Kidney epithelial cell (primary cell): ENCODE data around the gene ETV1. TPM values are rescaled to one million over a fixed set of nuclear protein-coding genes. Genes with fewer than 3 reads are reported as not detected.

Source experiments
- DNase-seq: peaks from one replicate; pipeline ENCODE4 v3.0.0-alpha.2; 2010; ENCODE audit warnings: low read depth
- H3K27me3 ChIP-seq: 2 replicates; pipeline ENCODE4 v1.6.0; 2011; ENCODE audit warnings: low read length; ENCODE audit not compliant: control insufficient read depth, insufficient read depth
- H3K36me3 ChIP-seq: 2 replicates; pipeline ENCODE4 v1.5.1; 2011; ENCODE audit warnings: low read length; ENCODE audit not compliant: control insufficient read depth, insufficient read depth
- H3K4me3 ChIP-seq: 2 replicates; pipeline ENCODE4 v1.5.1; 2011; ENCODE audit warnings: low read depth, mild to moderate bottlenecking, control low read depth, low read length
- total RNA-seq: library from RNA; depleted of rRNA; stranded (reverse); fragments of >200 nt; gene quantifications from 2 replicates; pipeline ENCODE4 v1.2.3, GENCODE V29; 2015
- TF ChIP-seq, protein P1 (sequence below): IDR thresholded peaks from 2 replicates; pipeline ENCODE4 v1.5.1; 2011; ENCODE audit warnings: mild to moderate bottlenecking, moderate library complexity, low read length, control low read depth, inconsistent platforms; ENCODE audit not compliant: insufficient read depth, poor library complexity, severe bottlenecking

Gene ETV1
- total RNA-seq, 1 donor from 2014 or later, result 6.1 TPM

DNA sequence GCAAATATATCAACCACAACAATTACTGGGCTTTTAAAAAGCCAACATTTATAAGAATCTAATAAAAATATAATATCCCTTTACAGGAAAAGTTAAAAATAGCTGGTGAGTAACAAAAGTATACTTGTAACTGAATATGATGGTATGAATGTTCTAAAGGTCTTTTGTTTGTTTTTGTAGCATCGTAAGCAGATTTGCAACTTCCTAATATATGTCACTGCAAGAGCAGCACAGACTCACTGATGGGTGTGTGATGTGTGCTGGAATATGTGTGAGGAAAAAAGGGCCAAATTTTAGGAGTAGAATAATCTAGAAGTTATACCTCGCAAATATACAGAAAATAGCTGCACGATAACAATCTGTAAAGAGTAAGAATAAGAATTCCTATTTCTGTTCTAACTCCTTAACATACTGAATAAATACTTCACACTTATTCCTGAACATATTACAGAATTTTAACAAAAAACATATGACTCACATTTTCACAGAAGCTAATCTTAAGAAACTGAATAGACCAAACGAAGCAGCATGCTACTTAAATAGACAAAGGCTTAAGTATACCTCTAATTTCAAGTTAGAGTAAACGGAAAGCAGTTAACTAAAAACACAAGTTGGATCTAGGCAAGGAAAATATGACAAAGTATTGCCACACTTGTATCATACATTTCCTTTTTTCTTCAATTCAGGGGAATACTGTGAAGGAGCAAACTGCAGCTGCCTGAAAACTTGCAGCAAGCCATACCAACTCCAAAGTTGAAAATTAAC, 9.6 kb downstream of the ETV1 start:
- H3K36me3 ChIP-seq, result no peaks in the 10 kb centered on the region
- H3K27me3 ChIP-seq, result no peaks in the 10 kb centered on the region
- TF ChIP-seq, protein P1, sequence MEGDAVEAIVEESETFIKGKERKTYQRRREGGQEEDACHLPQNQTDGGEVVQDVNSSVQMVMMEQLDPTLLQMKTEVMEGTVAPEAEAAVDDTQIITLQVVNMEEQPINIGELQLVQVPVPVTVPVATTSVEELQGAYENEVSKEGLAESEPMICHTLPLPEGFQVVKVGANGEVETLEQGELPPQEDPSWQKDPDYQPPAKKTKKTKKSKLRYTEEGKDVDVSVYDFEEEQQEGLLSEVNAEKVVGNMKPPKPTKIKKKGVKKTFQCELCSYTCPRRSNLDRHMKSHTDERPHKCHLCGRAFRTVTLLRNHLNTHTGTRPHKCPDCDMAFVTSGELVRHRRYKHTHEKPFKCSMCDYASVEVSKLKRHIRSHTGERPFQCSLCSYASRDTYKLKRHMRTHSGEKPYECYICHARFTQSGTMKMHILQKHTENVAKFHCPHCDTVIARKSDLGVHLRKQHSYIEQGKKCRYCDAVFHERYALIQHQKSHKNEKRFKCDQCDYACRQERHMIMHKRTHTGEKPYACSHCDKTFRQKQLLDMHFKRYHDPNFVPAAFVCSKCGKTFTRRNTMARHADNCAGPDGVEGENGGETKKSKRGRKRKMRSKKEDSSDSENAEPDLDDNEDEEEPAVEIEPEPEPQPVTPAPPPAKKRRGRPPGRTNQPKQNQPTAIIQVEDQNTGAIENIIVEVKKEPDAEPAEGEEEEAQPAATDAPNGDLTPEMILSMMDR, result no peak
- H3K4me3 ChIP-seq, result no peak overlapping the region
- no peak for DNase-seq

GRCh38 chr7:13976594-13976993, 12.9 kb downstream of the ETV1 start:
- DNase-seq, result no peak
- no peaks in the 10 kb centered on the region for H3K36me3 ChIP-seq
- no peak overlapping the region for H3K4me3 ChIP-seq

GRCh38 chr7:13965077-13965476, 24.4 kb downstream of the ETV1 start:
- no peaks in the 10 kb centered on the region for H3K27me3 ChIP-seq
- TF ChIP-seq, protein P1, result no peak
- DNase-seq, result no peak

More at GRCh38 chr7:13976594-13976993, 12.9 kb downstream of the ETV1 start:
- TF ChIP-seq, protein P1, result no peak
- no peaks in the 10 kb centered on the region for H3K27me3 ChIP-seq

DNA sequence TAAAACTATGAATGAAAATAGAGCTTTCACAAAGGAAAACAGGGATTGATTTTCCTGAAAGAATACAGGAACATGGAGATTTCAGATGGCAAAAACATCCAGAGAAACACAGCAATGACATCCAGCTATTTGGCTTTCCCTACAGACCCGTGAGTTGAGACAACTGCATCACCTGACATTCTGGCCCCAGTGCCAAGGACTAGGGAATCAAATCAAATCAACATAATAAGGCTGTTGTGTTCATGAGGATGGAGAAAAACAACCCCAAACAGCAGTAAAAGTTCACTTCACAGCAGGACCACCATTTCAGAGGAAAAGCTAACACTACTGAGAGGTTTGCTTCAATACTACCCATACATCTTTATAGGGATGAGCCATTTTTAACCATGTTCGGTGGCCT, 25.5 kb downstream of the ETV1 start:
- no peak for DNase-seq
- no peaks in the 10 kb centered on the region for H3K27me3 ChIP-seq
- H3K36me3 ChIP-seq, result no peaks in the 10 kb centered on the region
- H3K4me3 ChIP-seq, result no peak overlapping the region
- TF ChIP-seq, protein P1, result no peak

More at GRCh38 chr7:13965077-13965476, 24.4 kb downstream of the ETV1 start:
- Histone ChIP-seq H3K4me3 (no peak overlapping the region), H3K36me3 (no peaks in the 10 kb centered on the region)

- H3K27me3 ChIP-seq, result no peaks in the 10 kb centered on the region
- H3K4me3 ChIP-seq, result no peak overlapping the region
- TF ChIP-seq, protein P1, result no peak
- H3K36me3 ChIP-seq, result no peaks in the 10 kb centered on the region
- DNase-seq, result no peak
These were observed 34.0 kb downstream of the ETV1 start for GRCh38 chr7:13955494-13955893.

- H3K27me3 ChIP-seq, result no peaks in the 10 kb centered on the region
- no peak for DNase-seq
- TF ChIP-seq, protein P1, result no peak
- no peaks in the 10 kb centered on the region for H3K36me3 ChIP-seq
- H3K4me3 ChIP-seq, result no peak overlapping the region
These were observed 36.1 kb downstream of the ETV1 start for GRCh38 chr7:13953368-13953767.
